Astrocyte (in vitro differentiated cells and primary cell): ENCODE measurements around the gene LZTS3. TPM values are rescaled to one million over a fixed set of nuclear protein-coding genes. Genes with fewer than 3 reads are reported as not detected.

Source experiments
- DNase-seq: peaks from one replicate; pipeline ENCODE4 v3.0.0-alpha.2; 2010; ENCODE audit warnings: low read depth
- FAIRE-seq: peaks from 2 replicates; lab custom pipeline; 2011; peaks lifted over from hg19 to GRCh38; lab: Jason Lieb, UNC
- H2AFZ ChIP-seq: 2 replicates; pipeline ENCODE4 v1.6.0; 2012; ENCODE audit warnings: low read depth, low read length, inconsistent platforms
- H3K27ac ChIP-seq: 2 replicates; pipeline ENCODE4 v1.5.1; 2011; ENCODE audit warnings: low read depth, low read length, inconsistent platforms
- H3K27me3 ChIP-seq: 2 replicates; pipeline ENCODE4 v1.6.0; 2011; ENCODE audit warnings: low read length, inconsistent platforms; ENCODE audit not compliant: insufficient read depth
- H3K36me3 ChIP-seq: 2 replicates; pipeline ENCODE4 v1.5.1; 2011; ENCODE audit warnings: low read length, inconsistent platforms; ENCODE audit not compliant: insufficient read depth
- H3K4me1 ChIP-seq: 2 replicates; pipeline ENCODE4 v1.5.1; 2011; ENCODE audit warnings: low read length, inconsistent platforms; ENCODE audit not compliant: insufficient read depth
- H3K4me2 ChIP-seq: 2 replicates; pipeline ENCODE4 v1.6.0; 2012; ENCODE audit warnings: low read length, inconsistent platforms
- H3K4me3 ChIP-seq: 2 replicates; pipeline ENCODE4 v1.5.1; 2011; ENCODE audit warnings: low read depth, mild to moderate bottlenecking, low read length, inconsistent platforms; ENCODE audit not compliant: insufficient read depth
- H3K79me2 ChIP-seq: 2 replicates; pipeline ENCODE4 v1.6.0; 2012; ENCODE audit warnings: mild to moderate bottlenecking, low read length, inconsistent platforms; ENCODE audit not compliant: insufficient read depth
- H3K9ac ChIP-seq: 2 replicates; pipeline ENCODE4 v1.6.0; 2012; ENCODE audit warnings: mild to moderate bottlenecking, low read length, inconsistent platforms
- H3K9me3 ChIP-seq: 2 replicates; pipeline ENCODE4 v1.5.1; 2012; ENCODE audit warnings: low read depth, mild to moderate bottlenecking, low read length, inconsistent platforms; ENCODE audit not compliant: insufficient read depth
- H4K20me1 ChIP-seq: 2 replicates; pipeline ENCODE4 v1.6.0; 2012; ENCODE audit warnings: low read length, inconsistent platforms; ENCODE audit not compliant: insufficient read depth
- H3K27ac Mint-ChIP-seq: one replicate; pipeline ENCODE4 v1.8.0; 2021; ENCODE audit warnings: mild to moderate bottlenecking, mixed read lengths; ENCODE audit not compliant: unreplicated experiment
- H3K27me3 Mint-ChIP-seq: one replicate; pipeline ENCODE4 v1.8.0; 2021; ENCODE audit warnings: low read depth, mixed read lengths; ENCODE audit not compliant: unreplicated experiment
- H3K36me3 Mint-ChIP-seq: one replicate; pipeline ENCODE4 v1.8.0; 2021; ENCODE audit warnings: low read depth, mixed read lengths; ENCODE audit not compliant: unreplicated experiment
- H3K4me1 Mint-ChIP-seq: one replicate; pipeline ENCODE4 v1.8.0; 2021; ENCODE audit warnings: low read depth, mixed read lengths; ENCODE audit not compliant: unreplicated experiment
- H3K4me3 Mint-ChIP-seq: one replicate; pipeline ENCODE4 v1.8.0; 2021; ENCODE audit warnings: mild to moderate bottlenecking, moderate library complexity, mixed read lengths; ENCODE audit not compliant: unreplicated experiment
- H3K9me3 Mint-ChIP-seq: one replicate; pipeline ENCODE4 v1.8.0; 2021; ENCODE audit warnings: mild to moderate bottlenecking, mixed read lengths; ENCODE audit not compliant: unreplicated experiment
- CTCF ChIP-seq: IDR thresholded peaks from 2 replicates; pipeline ENCODE4 v1.5.1; 2011; ENCODE audit warnings: low read depth, mild to moderate bottlenecking, inconsistent platforms, low read length, moderate library complexity; ENCODE audit not compliant: insufficient read depth
- EZH2 ChIP-seq: IDR thresholded peaks from 2 replicates; pipeline ENCODE4 v1.6.1; 2012; ENCODE audit warnings: mild to moderate bottlenecking, low read length, inconsistent platforms; ENCODE audit not compliant: insufficient read depth
- total RNA-seq: library from RNA; stranded (reverse); gene quantifications from 2 replicates; pipeline ENCODE4 v1.2.1, GENCODE V29; 2021

Gene LZTS3
- total RNA-seq, 1 donor from 2014 or later, result 12.6 TPM

GRCh38 chr20:3115190-3116107 lies 57.9 kb downstream of the LZTS3 start:
- Histone ChIP-seq H3K79me2 (peaks cover 3% of the 10 kb centered on the region), H3K27ac (no peak overlapping the region), H4K20me1 (peaks cover 12% of the 10 kb centered on the region), H3K36me3 (no peaks in the 10 kb centered on the region), H3K9me3 (no peaks in the 10 kb centered on the region), H3K4me2 (no peak overlapping the region), H3K4me1 (no peaks in the 10 kb centered on the region), H3K27me3 (no peaks in the 10 kb centered on the region), H3K4me3 (no peak overlapping the region), H3K9ac (peak overlapping the region; percentile 40), H2AFZ (peak overlapping the region; percentile 56)
- no peak overlapping the region for H3K27ac Mint-ChIP-seq
- peak; percentile 74 for TF ChIP-seq CTCF
- no peak for TF ChIP-seq EZH2
- peak; percentile 20 for DNase-seq
- H3K36me3 Mint-ChIP-seq, result peaks cover 24% of the 10 kb centered on the region
- no peak for FAIRE-seq
- no peaks in the 10 kb centered on the region for H3K9me3 Mint-ChIP-seq
- no peak overlapping the region for H3K4me3 Mint-ChIP-seq
- no peaks in the 10 kb centered on the region for H3K4me1 Mint-ChIP-seq
- peaks cover 4% of the 10 kb centered on the region for H3K27me3 Mint-ChIP-seq

Other genes with a start within 250 kb of the LZTS3 start
- gene GNRH2, start 129.9 kb downstream of the LZTS3 start, total RNA-seq, result 0.89 and 1.4 TPM in 2 replicates
- 27.3 and 29.0 TPM in 2 replicates for gene MRPS26, start 127.5 kb downstream of the LZTS3 start, total RNA-seq
- not detected in 2 replicates for gene OXT, start 101.9 kb downstream of the LZTS3 start, total RNA-seq
- not detected in 2 replicates for gene AVP, start 88.8 kb downstream of the LZTS3 start, total RNA-seq
- 16.7 and 18.5 TPM in 2 replicates for gene FASTKD5, start 13.7 kb downstream of the LZTS3 start, total RNA-seq
- gene UBOX5, start 13.7 kb downstream of the LZTS3 start, total RNA-seq, result 5.9 and 6.6 TPM in 2 replicates
- 36.7 and 42.8 TPM in 2 replicates for gene DDRGK1, start 31.1 kb upstream of the LZTS3 start, total RNA-seq
- gene ITPA, start 35.9 kb upstream of the LZTS3 start, total RNA-seq, result 55.5 and 55.6 TPM in 2 replicates
- 3.9 and 6.6 TPM in 2 replicates for gene SLC4A11, start 65.6 kb upstream of the LZTS3 start, total RNA-seq
- gene DNAAF9, start 234.1 kb upstream of the LZTS3 start, total RNA-seq, result 17.6 and 18.6 TPM in 2 replicates